Activated T-helper 1 cell treated with Interleukin-2 at 50 U/mL for 16 hours (primary cell): ENCODE data around the gene SMARCAL1.

ENCODE experiments used
- DNase-seq: peaks from one replicate; pipeline ENCODE4 v3.0.0-alpha.2; 2020; ENCODE audit warnings: low read depth

Gene SMARCAL1

DNA sequence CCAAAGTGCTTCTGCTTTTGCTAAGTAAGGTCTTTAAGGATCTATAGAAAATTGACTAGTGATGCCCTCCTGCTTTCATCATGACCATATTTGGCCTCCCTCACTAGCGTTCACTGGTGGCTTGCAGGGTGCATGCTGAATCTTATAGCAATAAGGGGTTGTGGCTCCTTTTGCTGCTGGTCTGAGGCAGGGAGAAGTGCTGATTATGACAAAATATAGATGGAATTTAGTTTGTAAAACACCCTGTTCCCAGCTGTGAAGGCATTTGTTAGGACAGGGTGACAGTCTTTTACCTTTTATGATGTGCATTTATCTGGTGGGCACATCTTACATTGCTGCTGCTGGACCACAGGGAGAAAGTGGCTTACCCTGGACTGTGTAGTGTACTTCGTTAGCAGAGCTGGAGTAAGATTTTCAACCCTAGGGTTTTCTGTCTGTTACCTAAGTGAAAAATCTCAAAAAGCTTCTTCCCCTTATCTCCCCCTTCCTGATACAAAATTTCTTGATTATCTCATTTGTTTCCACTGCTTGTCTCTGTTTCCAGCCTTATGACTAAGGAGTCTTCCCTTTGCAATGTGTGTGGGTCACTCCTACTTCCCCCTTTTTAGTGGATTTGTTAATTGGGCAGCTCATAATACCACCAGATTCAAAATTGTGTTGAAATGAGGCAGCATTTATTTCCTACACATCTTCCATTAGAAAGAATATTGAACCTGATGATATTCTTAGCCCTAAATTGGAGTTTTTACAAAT lies 65.2 kb downstream of the SMARCAL1 start:
- no peak for DNase-seq

DNA sequence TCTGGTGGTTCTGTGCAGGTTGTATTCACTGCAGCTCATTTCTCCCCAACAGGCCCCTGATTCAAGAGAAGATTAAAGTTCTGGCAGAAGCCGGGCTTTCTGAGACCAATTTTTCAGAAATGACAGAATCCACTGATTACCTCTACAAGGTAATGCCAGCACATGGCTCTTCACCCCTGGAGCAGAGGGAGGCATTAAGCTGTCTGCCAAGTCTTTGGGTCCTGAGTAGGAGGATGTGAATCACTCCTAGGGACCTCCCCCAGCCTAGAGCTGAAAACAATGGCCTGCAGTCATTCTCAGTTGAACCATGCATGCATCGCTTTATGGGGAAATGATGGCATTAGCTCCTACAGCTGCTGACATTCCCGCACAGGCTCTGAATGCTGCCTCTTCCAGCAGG lies 65.9 kb downstream of the SMARCAL1 start:
- DNase-seq: no peak

GRCh38 chr2:216478791-216479190 lies 66.5 kb downstream of the SMARCAL1 start:
- no peak for DNase-seq

GRCh38 chr2:216480221-216480620 lies 67.9 kb downstream of the SMARCAL1 start:
- no peak for DNase-seq

DNA sequence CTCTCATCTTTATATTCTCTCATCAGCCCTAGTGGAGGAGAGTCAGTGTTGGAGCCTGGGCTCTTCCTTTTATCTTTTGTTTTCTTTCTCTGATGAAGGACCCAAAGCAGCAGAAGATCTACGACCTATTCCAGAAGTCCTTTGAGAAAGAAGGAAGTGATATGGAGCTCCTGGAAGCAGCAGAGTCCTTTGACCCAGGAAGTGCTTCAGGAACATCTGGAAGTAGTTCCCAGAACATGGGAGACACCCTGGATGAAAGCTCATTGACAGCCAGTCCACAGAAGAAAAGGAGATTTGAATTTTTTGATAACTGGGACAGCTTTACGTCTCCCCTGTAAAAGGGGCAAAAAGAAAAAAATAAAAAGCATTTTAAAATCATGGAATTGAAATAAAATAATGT lies 70.4 kb downstream of the SMARCAL1 start:
- DNase-seq: no peak

DNA sequence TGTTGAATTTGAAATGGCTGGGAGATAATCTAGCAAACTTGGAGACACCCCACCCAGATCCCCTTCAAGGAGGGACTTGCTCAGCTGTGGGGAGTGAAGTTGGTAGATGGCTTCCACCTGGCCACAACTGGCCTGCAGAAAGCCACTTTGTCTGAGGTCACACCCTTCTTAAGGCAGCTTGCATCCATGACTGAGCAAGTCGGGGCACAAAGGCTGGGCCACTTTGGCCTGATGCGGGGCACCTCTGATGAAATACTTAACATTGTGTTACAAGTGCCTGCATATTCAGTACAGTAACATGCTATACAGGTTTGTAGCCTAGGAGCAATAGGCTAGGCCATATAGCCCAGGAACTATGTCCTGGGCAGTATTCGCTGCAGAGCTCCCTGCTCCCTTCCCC lies 73.0 kb downstream of the SMARCAL1 start:
- DNase-seq: no peak

DNA sequence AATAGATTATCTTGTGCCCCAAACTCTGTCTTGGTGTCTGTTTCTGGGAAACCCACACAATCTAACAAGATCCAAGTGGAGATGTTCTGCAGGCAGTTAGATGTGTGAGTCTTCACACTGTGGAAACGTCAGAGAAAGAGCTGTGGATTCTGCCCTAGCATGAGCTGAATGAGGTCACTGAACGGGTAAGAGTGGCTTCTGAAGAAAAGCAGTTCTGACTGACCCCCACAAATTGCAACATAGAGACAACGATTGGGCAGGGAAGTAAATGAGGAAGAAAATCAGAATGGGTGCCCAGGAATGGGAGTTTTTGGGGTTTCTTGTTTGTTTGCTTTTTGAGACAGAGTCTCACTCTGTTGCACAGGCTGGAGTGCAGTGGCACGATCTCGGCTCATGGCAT lies 73.5 kb downstream of the SMARCAL1 start:
- no peak for DNase-seq

DNA sequence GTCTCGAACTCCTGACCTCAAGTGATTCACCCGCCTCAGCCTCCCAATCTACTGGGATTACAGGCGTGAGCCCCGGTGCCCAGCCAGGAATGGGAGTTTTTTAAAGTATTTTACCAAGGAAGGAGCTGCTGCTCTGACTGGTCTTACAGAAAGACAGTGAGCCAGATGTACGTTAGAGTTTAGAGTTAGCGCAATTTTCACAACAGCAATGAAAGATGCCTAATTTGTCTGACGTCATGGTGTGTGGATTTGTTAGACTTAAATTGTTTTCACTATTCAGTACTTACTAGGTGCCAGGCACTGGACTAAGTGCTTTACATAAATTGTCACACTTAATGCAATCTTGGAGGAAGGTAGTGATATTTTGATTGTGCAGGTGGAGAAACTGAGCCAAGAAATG lies 74.0 kb downstream of the SMARCAL1 start:
- no peak for DNase-seq

- no peak for DNase-seq
Observed at GRCh38 chr2:216486708-216487107, 74.4 kb downstream of the SMARCAL1 start.

DNA sequence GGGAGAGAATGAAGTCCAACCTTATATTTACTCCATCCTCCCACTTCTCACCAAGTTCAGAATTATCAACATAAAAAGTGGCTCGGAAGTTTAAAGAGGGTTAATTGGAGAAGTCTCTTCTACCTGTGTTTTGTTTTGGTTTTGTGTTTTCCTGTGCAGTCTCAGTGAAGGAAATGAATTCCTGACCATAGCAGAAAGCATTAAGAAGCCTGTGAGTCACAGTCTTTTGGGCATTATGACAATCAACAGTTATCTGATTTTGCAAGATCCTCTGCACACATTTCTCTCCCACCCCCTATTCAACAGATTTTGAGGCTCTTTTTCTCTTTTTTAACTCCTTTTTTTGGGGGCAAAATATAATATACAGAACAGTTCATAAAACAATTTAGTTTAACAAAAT lies 77.8 kb downstream of the SMARCAL1 start:
- no peak for DNase-seq

GRCh38 chr2:216491793-216492596 lies 79.7 kb downstream of the SMARCAL1 start:
- DNase-seq: no peak

GRCh38 chr2:216492597-216493333 lies 80.5 kb downstream of the SMARCAL1 start:
- no peak for DNase-seq

DNA sequence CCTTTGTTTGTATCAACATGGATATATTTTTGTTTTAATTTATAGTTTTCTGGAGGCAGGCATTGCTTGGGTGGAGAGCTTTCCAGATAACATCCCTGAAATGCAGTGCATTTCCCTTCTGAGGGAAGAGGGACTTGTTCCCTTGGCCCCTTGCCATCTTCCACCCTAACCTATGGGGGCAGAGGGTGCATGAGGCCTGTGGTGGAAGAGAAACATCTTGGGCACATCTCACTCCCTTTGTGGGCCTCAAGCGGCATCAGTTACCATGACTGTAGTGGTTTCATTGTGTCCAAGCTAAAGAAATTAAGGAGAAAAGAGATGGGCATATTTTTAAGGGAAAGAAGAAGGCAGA lies 81.0 kb downstream of the SMARCAL1 start:
- no peak for DNase-seq

GRCh38 chr2:216495656-216496055 lies 83.4 kb downstream of the SMARCAL1 start:
- DNase-seq: no peak

DNA sequence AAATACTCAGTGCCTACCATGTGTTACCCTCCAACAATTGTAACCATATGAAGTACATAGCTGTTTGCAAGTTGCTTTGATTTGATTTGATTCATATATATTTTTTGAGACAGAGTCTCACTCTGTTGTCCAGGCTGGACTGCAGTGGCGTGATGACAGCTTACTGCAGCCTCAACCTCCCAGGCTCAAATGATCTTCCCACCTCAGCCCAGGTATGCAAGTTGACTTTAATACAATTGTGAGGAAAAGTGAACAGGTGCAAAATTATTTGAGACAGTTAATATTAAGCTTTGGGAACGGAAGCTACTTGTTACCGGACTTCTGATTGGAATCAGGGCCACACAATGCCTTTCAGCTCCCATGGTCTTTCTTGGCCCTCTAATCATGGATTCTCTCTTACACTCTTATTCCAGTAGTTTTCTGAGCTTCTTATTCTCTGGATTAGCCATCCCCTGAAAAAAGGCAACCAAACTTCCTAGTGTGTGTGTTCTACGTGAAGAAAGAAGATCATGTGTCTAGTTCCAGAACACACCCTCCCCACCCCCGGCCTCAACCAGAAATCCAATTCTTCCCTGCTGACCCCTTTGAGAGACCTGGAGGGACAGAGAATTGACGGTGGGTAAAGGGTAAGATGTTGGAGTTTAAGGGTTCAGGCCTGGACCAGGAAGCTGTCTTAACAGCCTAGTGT lies 85.2 kb downstream of the SMARCAL1 start:
- DNase-seq: no peak

GRCh38 chr2:216498070-216498378 lies 85.7 kb downstream of the SMARCAL1 start:
- DNase-seq: no peak

GRCh38 chr2:216498379-216499352 lies 86.4 kb downstream of the SMARCAL1 start, which contains the start of gene RPL37A:
Gene RPL37A, plus strand, starts transcription at chr2:216498844. Its CDS starts 31 bp downstream, at chr2:216498875.
- peak; percentile 77 for DNase-seq

DNA sequence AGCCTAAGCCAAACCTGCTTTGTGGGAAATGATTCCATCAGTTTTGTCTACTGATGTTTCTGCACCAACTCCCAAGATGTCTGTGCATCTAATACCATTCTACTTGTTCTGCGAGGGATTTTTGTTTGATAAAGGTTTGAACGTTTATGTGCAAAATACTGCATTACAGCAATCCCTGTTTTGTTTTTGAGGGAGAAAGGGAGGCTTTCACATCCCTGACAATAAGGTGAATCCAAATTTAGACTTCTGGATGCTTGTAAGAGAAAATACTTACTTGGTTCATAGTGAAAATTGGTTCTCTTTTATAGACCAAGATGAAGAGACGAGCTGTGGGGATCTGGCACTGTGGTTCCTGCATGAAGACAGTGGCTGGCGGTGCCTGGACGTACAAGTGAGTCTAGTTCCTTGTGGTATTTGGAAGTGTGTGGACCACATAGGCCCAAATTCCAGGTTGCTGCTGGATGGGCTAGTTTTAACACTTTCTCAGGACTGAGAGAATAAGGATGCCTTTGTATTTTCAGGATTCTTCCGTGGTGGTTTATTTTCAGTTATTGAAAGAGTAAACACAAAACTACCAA lies 87.4 kb downstream of the SMARCAL1 start:
- no peak for DNase-seq

DNA sequence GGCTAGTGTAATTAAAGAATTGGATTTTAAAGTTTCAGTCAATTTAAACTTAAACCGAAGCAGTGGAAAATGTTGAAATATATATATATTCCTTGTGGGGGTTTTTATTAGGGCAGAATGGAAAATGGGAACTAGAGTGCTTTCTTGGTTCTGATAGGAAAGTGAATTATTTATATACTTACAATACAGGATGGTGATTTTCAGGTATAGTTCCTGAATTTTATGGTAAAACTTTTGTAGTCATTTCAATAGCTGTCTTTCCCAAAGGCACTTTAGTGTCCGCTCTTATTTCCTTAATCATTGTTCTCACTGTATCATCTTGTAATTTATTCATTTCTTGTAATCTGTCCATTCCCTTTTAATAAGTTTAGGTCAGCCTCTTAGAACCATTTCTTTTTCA lies 88.3 kb downstream of the SMARCAL1 start:
- DNase-seq: no peak

GRCh38 chr2:216501854-216502253 lies 89.6 kb downstream of the SMARCAL1 start:
- DNase-seq: no peak
